DOHH2 (cell line): ENCODE results near the gene FOXD2.

ENCODE experiments used
- H3F3A ChIP-seq: fragments of 200-600 bp; sonication (generic), shearing (Covaris generic); 2 replicates; pipeline ENCODE4 v1.6.0; 2016; ENCODE audit warnings: antibody characterized with exemption, mild to moderate bottlenecking; ENCODE audit not compliant: control insufficient read depth, insufficient read depth
- H3K27ac ChIP-seq: fragments of 200-600 bp; sonication (generic); 2 replicates; pipeline ENCODE4 v1.5.1; 2014; ENCODE audit warnings: low read depth, mild to moderate bottlenecking, low read length, moderate library complexity
- H3K27me3 ChIP-seq: fragments of 200-600 bp; sonication (generic); 2 replicates; pipeline ENCODE4 v1.6.1; 2014; ENCODE audit warnings: mild to moderate bottlenecking, low read length, mixed read lengths; ENCODE audit not compliant: control insufficient read depth
- H3K36me3 ChIP-seq: fragments of 200-600 bp; sonication (generic); 2 replicates; pipeline ENCODE4 v1.6.1; 2014; ENCODE audit warnings: mild to moderate bottlenecking, low read length, moderate library complexity, mixed read lengths; ENCODE audit not compliant: control insufficient read depth
- H3K4me1 ChIP-seq: fragments of 200-600 bp; sonication (generic); 2 replicates; pipeline ENCODE4 v1.6.1; 2014; ENCODE audit warnings: mild to moderate bottlenecking, low read length, mixed read lengths; ENCODE audit not compliant: control insufficient read depth
- H3K4me2 ChIP-seq: fragments of 200-600 bp; sonication (generic); 2 replicates; pipeline ENCODE4 v1.6.0; 2014; ENCODE audit warnings: mild to moderate bottlenecking, low read length, moderate library complexity
- H3K4me3 ChIP-seq: fragments of 200-600 bp; sonication (generic); 2 replicates; pipeline ENCODE4 v1.5.1; 2014; ENCODE audit warnings: mild to moderate bottlenecking, low read length, mixed read lengths
- H3K79me2 ChIP-seq: fragments of 200-600 bp; sonication (generic); 2 replicates; pipeline ENCODE4 v1.6.1; 2014; ENCODE audit warnings: mild to moderate bottlenecking, low read length, mixed read lengths; ENCODE audit not compliant: control insufficient read depth
- H3K9me2 ChIP-seq: fragments of 200-600 bp; sonication (generic); replicated peaks from 2 replicates; pipeline ENCODE4 v1.6.1; 2014; ENCODE audit warnings: mild to moderate bottlenecking, low read length, mixed read lengths; ENCODE audit not compliant: control insufficient read depth
- H3K9me3 ChIP-seq: fragments of 200-600 bp; sonication (generic); 2 replicates; pipeline ENCODE4 v1.6.1; 2014; ENCODE audit warnings: antibody characterized with exemption, low read length, mixed read lengths; ENCODE audit not compliant: control insufficient read depth, insufficient read depth
- H4K20me1 ChIP-seq: fragments of 200-600 bp; sonication (generic); 2 replicates; pipeline ENCODE4 v1.6.0; 2014; ENCODE audit warnings: low read depth, mild to moderate bottlenecking, antibody characterized with exemption, low read length, moderate library complexity; ENCODE audit not compliant: control insufficient read depth, insufficient read depth
- CTCF ChIP-seq: fragments of 200-600 bp; sonication (generic); IDR thresholded peaks from one replicate; pipeline ENCODE4 v1.5.1; 2014; ENCODE audit warnings: antibody characterized with exemption, mild to moderate bottlenecking, low read depth, low read length; ENCODE audit not compliant: poor library complexity, severe bottlenecking
- EZH2phosphoT487 ChIP-seq: fragments of 200-600 bp; sonication (generic); IDR thresholded peaks from 2 replicates; pipeline ENCODE4 v1.6.1; 2017; ENCODE audit warnings: borderline replicate concordance, mild to moderate bottlenecking, antibody characterized with exemption, low read length, moderate library complexity, mixed read lengths

The FOXD2 gene

GRCh38 chr1:47441450-47442106 is 3.7 kb downstream of the FOXD2 start:
- Histone ChIP-seq H3F3A (no peaks in the 10 kb centered on the region), H3K4me1 (no peaks in the 10 kb centered on the region), H3K4me3 (no peak overlapping the region), H3K9me2 (no peaks in the 10 kb centered on the region), H3K36me3 (peaks cover 7% of the 10 kb centered on the region; the same call in 1 of the 2 replicates), H3K27me3 (peaks cover 34% of the 10 kb centered on the region), H3K4me2 (no peak overlapping the region), H3K79me2 (peaks cover 7% of the 10 kb centered on the region), H3K9me3 (no peaks in the 10 kb centered on the region), H3K27ac (no peak overlapping the region), H4K20me1 (no peaks in the 10 kb centered on the region)
- TF ChIP-seq EZH2phosphoT487 (no peak), CTCF (no peak)

DNA sequence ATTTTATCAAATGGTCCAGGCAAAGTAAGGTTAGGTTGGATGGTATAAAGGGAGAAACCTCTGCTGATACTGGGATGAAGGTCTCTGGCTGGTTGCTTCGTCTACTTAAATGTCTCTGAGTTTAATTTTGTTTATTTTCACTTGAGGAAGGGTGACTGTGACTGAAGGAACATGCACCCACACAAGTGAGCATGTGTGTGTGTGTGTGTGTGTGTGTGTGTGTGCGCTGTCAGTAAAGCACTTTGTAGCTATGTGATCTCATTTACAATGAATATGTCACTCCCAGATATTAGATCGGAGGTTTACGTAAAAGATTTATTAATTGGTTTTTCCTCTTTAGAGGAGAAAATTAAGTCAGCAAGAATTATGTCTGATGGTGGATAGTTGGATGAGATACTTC is 4.4 kb downstream of the FOXD2 start:
- Histone ChIP-seq H3K36me3 (peaks cover under 1% of the 10 kb centered on the region; the same call in 1 of the 2 replicates), H3F3A (no peaks in the 10 kb centered on the region), H3K9me2 (no peaks in the 10 kb centered on the region), H3K27ac (no peak overlapping the region), H3K27me3 (peaks cover 40% of the 10 kb centered on the region), H3K4me2 (no peak overlapping the region), H3K9me3 (no peaks in the 10 kb centered on the region), H4K20me1 (no peaks in the 10 kb centered on the region), H3K79me2 (peaks cover under 1% of the 10 kb centered on the region; the same call in 1 of the 2 replicates), H3K4me3 (no peak overlapping the region), H3K4me1 (no peaks in the 10 kb centered on the region)
- TF ChIP-seq EZH2phosphoT487 (no peak), CTCF (no peak)

DNA sequence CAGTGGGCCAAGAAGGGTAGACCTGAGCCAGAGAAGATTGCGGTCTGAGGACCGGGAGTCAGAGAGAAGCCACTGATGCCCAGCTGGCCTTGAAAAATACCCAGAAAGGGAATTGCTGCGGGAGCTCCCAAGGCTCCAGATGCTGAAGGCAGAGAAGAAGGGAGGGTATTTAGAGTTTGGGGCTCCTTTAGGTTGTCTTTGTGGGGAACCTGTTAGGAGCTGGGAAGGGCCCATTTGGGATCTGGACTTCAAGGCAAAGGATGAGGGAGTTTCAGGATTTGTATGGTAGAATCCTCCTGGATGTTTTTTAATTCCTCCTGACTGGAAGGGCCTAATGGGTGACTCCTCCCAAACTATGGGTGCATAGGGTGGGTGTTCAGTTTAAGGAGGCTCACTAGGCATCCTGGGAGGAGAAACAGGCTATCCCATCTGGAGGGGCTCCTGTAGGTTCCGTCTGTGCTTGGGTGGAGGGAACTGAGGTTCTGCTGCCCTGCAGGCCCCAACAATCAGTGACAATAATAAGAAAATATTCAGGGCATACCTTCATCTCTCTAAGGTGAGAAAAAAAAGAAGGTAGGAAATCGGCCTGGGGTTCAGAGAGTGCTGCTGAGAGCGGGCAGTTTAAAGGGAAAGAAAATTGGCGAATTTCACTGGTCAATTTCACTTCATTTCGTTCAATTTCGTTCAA is 5.1 kb downstream of the FOXD2 start:
- H3K9me3 ChIP-seq, result no peaks in the 10 kb centered on the region
- H3K27me3 ChIP-seq, result peaks cover 45% of the 10 kb centered on the region
- no peaks in the 10 kb centered on the region for H3K36me3 ChIP-seq
- H3K9me2 ChIP-seq, result no peaks in the 10 kb centered on the region
- H3K4me3 ChIP-seq, result no peak overlapping the region
- H3F3A ChIP-seq, result no peaks in the 10 kb centered on the region
- H3K79me2 ChIP-seq, result no peaks in the 10 kb centered on the region
- TF ChIP-seq CTCF, result no peak
- TF ChIP-seq EZH2phosphoT487, result no peak
- no peaks in the 10 kb centered on the region for H3K4me1 ChIP-seq
- no peaks in the 10 kb centered on the region for H4K20me1 ChIP-seq
- H3K4me2 ChIP-seq, result no peak overlapping the region
- no peak overlapping the region for H3K27ac ChIP-seq
